NOMO-1 treated with DMSO at 0.1 percent for 48 hours (cell line): ENCODE measurements around the gene TNFAIP8L2.

Experiments
- DNase-seq: peaks from one replicate; lab custom pipeline; 2025; ENCODE audit not compliant: unreplicated experiment; lab: John Stamatoyannopoulos, UW

The TNFAIP8L2 gene

GRCh38 chr1:151145304-151146071 lies 11.0 kb upstream of the TNFAIP8L2 start:
- no peak for DNase-seq

DNA sequence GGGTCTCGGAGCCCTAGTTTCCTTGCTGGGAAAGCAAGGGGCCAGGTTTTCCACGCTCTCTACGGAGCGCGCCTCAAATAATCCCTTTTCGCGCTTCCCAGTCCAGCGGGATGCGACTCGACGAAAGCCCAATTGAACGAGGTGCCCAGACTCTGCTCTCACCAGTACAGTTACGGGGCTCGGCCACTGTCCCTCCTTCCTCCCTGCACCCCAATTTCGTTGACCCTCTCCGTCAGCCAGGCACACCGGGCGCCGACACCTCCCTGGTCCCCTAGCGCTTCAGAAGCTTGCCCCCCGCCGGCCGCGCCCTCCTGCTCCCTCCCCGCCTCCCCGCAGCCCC lies 10.4 kb upstream of the TNFAIP8L2 start:
- DNase-seq = no peak

DNA sequence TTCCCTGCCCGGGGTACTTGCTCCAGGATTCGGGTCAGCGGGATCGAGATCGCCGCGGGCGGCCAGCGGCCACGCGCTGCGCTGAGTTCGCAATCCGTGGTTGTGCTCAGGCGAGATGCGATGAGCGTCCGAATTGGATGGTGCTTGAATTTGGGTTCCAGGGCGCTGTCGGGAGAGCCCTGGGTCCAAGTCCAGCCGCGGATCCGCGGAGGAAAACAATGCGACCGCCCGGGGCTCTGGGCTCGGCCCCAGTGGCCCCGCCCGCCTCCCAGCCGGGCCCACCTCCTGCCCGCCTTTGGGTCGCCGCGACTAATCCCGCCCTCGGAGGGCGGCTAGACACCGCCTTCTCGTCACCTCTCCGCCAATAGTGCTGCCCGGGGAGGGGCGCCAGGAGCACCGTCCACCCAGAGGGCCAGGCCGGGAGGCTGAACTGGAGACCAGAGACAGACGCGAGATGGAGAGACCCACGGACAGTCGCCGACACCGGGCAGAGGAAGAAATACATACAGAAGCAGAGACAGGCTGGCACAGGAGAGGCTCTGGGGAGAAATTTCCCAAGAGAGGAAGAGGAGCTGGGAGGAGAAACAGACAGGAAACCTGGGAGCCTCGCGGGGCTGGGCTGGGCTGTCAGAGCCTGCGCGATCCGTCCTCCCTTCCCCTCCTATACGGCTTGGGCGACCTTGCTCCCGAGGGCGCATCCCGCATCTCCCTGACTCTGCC lies 9.9 kb upstream of the TNFAIP8L2 start, which contains the start of gene SEMA6C:
Gene SEMA6C, minus strand, starts transcription at position 220 of the 720 bp plus-strand sequence. CDS start 4,010 bp downstream, outside the sequence.
- peak; percentile 86 for DNase-seq

- no peak for DNase-seq
Observed at GRCh38 chr1:151147132-151147503, 9.3 kb upstream of the TNFAIP8L2 start.

DNA sequence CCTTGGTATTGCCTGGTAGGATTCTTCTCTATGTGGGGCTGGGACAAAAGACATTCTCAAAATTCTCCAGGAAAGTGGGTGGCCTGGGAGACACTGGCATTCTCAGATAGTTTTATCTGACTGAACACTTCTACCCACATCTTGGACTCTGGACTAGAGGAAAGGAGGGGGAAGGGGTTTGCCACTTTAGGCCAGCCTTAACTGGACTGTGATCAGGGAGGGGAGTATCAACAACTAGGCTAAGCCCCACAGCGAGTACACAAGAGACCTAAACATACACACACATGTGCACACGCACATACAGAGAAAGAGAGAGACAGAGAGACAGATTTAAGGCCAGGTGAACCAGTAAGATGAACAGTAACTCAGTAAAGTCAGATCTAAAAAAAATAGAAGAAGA lies 8.8 kb upstream of the TNFAIP8L2 start:
- DNase-seq = no peak

GRCh38 chr1:151157067-151157531 lies 650 bp downstream of the TNFAIP8L2 start:
- peak; percentile 78 for DNase-seq

DNA sequence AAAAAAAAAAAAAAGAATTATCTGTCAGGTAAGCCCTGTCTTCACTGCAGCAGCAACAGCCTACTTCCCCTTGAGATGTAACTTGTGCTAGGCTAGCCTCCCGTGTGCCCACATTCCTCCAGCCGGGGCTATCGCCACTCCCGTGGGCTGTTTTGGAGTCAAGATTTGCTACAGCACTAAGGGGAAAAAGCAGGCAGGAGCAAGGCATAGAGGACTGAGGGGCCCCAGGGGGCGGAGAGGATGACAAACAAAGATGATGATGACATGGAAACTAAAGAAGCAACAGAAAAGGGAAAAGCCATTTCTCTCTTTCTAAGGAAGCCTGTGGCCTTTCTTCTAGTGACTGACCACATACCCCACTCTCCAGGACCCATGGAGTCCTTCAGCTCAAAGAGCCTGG lies 1.9 kb downstream of the TNFAIP8L2 start:
- peak; percentile 12 for DNase-seq

DNA sequence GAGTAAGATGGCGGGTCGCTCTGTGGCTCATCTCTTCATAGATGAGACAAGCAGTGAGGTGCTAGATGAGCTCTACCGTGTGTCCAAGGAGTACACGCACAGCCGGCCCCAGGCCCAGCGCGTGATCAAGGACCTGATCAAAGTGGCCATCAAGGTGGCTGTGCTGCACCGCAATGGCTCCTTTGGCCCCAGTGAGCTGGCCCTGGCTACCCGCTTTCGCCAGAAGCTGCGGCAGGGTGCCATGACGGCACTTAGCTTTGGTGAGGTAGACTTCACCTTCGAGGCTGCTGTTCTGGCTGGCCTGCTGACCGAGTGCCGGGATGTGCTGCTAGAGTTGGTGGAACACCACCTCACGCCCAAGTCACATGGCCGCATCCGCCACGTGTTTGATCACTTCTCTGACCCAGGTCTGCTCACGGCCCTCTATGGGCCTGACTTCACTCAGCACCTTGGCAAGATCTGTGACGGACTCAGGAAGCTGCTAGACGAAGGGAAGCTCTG lies 2.4 kb downstream of the TNFAIP8L2 start:
- DNase-seq = peak; percentile 20

- DNase-seq = no peak
Observed at GRCh38 chr1:151159373-151159772, 2.9 kb downstream of the TNFAIP8L2 start.

- no peak for DNase-seq
Observed at GRCh38 chr1:151164732-151165280, 8.4 kb downstream of the TNFAIP8L2 start.

GRCh38 chr1:151165281-151165737 lies 8.9 kb downstream of the TNFAIP8L2 start:
- no peak for DNase-seq

- DNase-seq = peak; percentile 99
Observed at GRCh38 chr1:151165738-151166504, 9.5 kb downstream of the TNFAIP8L2 start, which contains the start of the genes LYSMD1 and SCNM1. Gene LYSMD1 (minus strand): TSS chr1:151165902. CDS start chr1:151165258, 644 bp downstream. Gene SCNM1 (plus strand): TSS chr1:151166144. CDS start chr1:151166153, 9 bp downstream.

GRCh38 chr1:151166505-151166956 lies 10.1 kb downstream of the TNFAIP8L2 start:
- peak; percentile 33 for DNase-seq

GRCh38 chr1:151167116-151167515 lies 10.7 kb downstream of the TNFAIP8L2 start:
- no peak for DNase-seq

- no peak for DNase-seq
Observed at GRCh38 chr1:151171190-151171589, 14.7 kb downstream of the TNFAIP8L2 start.

DNA sequence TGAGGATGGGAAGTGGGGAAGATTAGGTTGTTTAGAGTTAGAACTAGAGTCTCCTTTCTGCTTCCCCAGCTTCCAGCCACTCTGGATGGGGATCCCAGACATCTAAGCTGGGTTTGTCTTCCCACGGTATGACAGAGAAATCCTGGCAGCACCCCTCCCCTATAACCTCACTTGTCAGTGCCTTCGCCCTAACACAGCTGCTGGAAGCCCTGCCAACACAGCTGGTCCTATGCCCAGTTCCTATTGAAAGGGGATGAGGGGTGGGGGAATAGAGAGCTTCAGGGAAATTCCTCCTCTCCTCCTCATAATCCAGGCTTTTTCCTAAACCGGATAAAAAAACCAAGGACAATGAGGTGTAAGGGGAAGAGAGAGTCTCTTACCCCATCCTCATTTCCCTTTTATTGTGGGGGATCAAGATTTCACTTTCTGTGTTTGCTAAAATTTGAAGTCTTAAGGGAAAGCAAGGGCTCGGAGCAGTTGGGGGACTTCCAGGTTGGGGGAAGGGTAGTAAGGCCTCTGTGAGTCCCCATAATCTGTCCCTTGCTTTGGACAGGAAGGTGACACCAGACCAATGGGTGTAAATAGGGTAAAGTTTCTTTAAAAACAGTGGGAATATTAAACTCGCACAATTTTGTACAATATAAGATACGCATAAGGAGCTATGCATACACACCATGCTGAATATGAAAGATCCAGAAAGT lies 18.7 kb downstream of the TNFAIP8L2 start:
- DNase-seq = no peak

DNA sequence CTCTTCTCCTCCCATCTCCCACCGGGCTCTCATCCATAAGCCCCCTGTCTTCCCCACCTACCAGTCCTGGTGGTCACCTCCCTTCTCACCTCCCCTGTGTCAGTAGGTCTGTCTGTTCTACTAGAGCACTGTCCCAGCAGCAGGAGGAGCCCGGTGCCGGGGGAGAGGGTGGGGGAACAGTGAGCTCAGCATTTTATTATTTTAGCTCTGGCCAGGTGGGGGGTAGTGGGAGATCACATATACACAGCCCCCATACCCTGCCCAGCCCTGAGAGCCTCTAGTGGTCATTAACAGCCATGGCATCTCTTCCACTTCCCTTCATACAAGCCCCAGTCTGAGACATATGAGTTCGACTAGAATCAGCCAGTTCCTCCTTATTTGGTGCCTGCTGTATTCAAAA lies 19.4 kb downstream of the TNFAIP8L2 start, which contains the start of gene TMOD4:
Gene TMOD4, minus strand, starts transcription at position 119 of the 400 bp plus-strand sequence. CDS start 1,106 bp downstream, outside the sequence.
- peak; percentile 21 for DNase-seq

DNA sequence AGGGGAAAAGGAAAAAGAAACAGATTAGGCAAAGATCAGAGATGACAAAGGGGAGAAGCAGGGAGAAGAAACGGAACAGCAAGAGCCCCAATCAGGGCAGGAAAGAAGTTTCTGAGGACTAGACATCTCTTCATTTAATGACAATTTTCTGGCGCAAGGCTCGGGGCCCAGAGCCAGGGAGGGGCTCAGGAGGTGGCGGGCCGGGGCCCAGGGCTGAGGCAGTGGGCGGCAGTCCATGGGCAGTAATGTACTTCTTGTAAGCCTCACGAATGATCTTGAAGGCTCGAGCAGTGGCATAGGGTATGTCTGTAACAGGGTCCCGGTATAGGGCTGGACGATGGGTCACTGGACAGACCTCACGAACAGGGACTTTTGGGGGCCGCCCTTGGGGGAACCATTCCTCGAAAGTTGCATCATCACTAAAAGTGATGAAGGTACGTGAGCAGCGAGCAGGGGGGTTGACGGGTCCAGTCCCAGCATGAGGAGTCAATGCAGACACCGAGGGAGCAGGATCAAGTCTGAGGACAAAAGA lies 20.1 kb downstream of the TNFAIP8L2 start:
- DNase-seq = no peak

GRCh38 chr1:151184211-151184610 lies 27.8 kb downstream of the TNFAIP8L2 start:
- DNase-seq = no peak

DNA sequence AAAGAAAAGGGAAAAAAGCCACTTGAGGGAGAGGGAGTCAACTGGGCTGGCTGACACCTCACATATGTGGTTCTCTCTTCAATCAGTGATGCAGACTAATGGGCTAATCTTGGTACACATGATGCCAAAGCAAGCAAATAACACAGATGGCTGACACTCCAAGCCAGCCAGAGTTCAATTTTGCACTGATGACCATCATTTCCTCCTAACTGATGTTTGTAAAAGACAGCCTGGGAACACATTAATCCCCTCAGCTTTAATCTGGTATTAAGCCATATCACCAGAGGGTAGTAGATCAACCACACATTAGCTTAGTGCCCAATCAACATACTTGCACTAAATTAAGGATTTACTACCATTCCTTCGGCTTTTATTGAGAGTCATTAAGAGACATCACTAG lies 30.8 kb downstream of the TNFAIP8L2 start:
- DNase-seq = no peak
